ENCODE measurements around the gene SATB2.

Gene SATB2

GRCh38 chr2:199452260-199452990, 5.3 kb downstream of the SATB2 start:
- no peak for DNase-seq

- DNase-seq = no peak
Observed at GRCh38 chr2:199449956-199450355, 7.8 kb downstream of the SATB2 start.

- DNase-seq = no peak
Observed at GRCh38 chr2:199449455-199449854, 8.3 kb downstream of the SATB2 start.

GRCh38 chr2:199446996-199447576, 10.7 kb downstream of the SATB2 start:
- DNase-seq = no peak

GRCh38 chr2:199444749-199445148, 13.0 kb downstream of the SATB2 start:
- DNase-seq = no peak

- DNase-seq = no peak
Observed at GRCh38 chr2:199443589-199444130, 14.1 kb downstream of the SATB2 start.

- no peak for DNase-seq
Observed at GRCh38 chr2:199442173-199442572, 15.6 kb downstream of the SATB2 start.

GRCh38 chr2:199441759-199442158, 16.0 kb downstream of the SATB2 start:
- no peak for DNase-seq

- DNase-seq = no peak
Observed at GRCh38 chr2:199440118-199440517, 17.6 kb downstream of the SATB2 start.

GRCh38 chr2:199439542-199439941, 18.2 kb downstream of the SATB2 start:
- DNase-seq = no peak

GRCh38 chr2:199439066-199439465, 18.7 kb downstream of the SATB2 start:
- no peak for DNase-seq

GRCh38 chr2:199434555-199434954, 23.2 kb downstream of the SATB2 start:
- DNase-seq = no peak

- no peak for DNase-seq
Observed at GRCh38 chr2:199433204-199433832, 24.4 kb downstream of the SATB2 start.

- DNase-seq = no peak
Observed at GRCh38 chr2:199431746-199432213, 26.0 kb downstream of the SATB2 start.

GRCh38 chr2:199430214-199430613, 27.5 kb downstream of the SATB2 start:
- DNase-seq = no peak

- DNase-seq = no peak
Observed at GRCh38 chr2:199428291-199428690, 29.4 kb downstream of the SATB2 start.

- DNase-seq = no peak
Observed at GRCh38 chr2:199424160-199424559, 33.6 kb downstream of the SATB2 start.

- no peak for DNase-seq
Observed at GRCh38 chr2:199419428-199419827, 38.3 kb downstream of the SATB2 start.

GRCh38 chr2:199414465-199414864, 43.3 kb downstream of the SATB2 start:
- no peak for DNase-seq

- DNase-seq = no peak
Observed at GRCh38 chr2:199414001-199414400, 43.7 kb downstream of the SATB2 start.

- no peak for DNase-seq
Observed at GRCh38 chr2:199409759-199410529, 47.8 kb downstream of the SATB2 start.

GRCh38 chr2:199407421-199407820, 50.3 kb downstream of the SATB2 start:
- DNase-seq = no peak

- no peak for DNase-seq
Observed at GRCh38 chr2:199405241-199405640, 52.5 kb downstream of the SATB2 start.

Measured in CD4-positive, alpha-beta T cell treated with Interleukin-17A for 1 hour (primary cell).